H9 (cell line): Measurements from ENCODE around the gene PHOSPHO1. TPM values are rescaled to one million over a fixed set of nuclear protein-coding genes. Genes with fewer than 3 reads are reported as not detected.

Source experiments
- DNase-seq: peaks from one replicate; pipeline ENCODE4 v3.0.0-alpha.2; 2017
- H2AFZ ChIP-seq: one replicate; pipeline ENCODE4 v1.6.1; 2013; ENCODE audit warnings: mild to moderate bottlenecking, low read length, control low read depth, moderate library complexity
- H2AK5ac ChIP-seq: 2 replicates; pipeline ENCODE4 v1.6.1; 2013; ENCODE audit warnings: low read length, control low read depth, mixed read lengths; ENCODE audit not compliant: insufficient read length
- H2BK120ac ChIP-seq: one replicate; pipeline ENCODE4 v1.6.1; 2013; ENCODE audit warnings: low read depth, mild to moderate bottlenecking, low read length, control low read depth, inconsistent platforms; ENCODE audit not compliant: poor library complexity, severe bottlenecking
- H2BK12ac ChIP-seq: 2 replicates; pipeline ENCODE4 v1.6.1; 2013; ENCODE audit warnings: low read length, control low read depth, mixed read lengths, low read depth; ENCODE audit not compliant: insufficient read length
- H2BK15ac ChIP-seq: 2 replicates; pipeline ENCODE4 v1.6.1; 2013; ENCODE audit warnings: low read depth, low read length, control low read depth
- H2BK20ac ChIP-seq: one replicate; pipeline ENCODE4 v1.6.1; 2013; ENCODE audit warnings: low read depth, mild to moderate bottlenecking, low read length, control low read depth, inconsistent platforms; ENCODE audit not compliant: poor library complexity, severe bottlenecking
- H2BK5ac ChIP-seq: 2 replicates; pipeline ENCODE4 v1.6.1; 2013; ENCODE audit warnings: low read length, control low read depth, mixed read lengths; ENCODE audit not compliant: insufficient read length
- H3K14ac ChIP-seq: 2 replicates; pipeline ENCODE4 v1.6.1; 2013; ENCODE audit warnings: low read length, control low read depth; ENCODE audit not compliant: insufficient read depth
- H3K18ac ChIP-seq: 2 replicates; pipeline ENCODE4 v1.6.1; 2013; ENCODE audit warnings: low read depth, mild to moderate bottlenecking, mixed read lengths, low read length, control low read depth; ENCODE audit not compliant: insufficient read length
- H3K23ac ChIP-seq: 2 replicates; pipeline ENCODE4 v1.6.1; 2013; ENCODE audit warnings: low read length, control low read depth, mixed read lengths, low read depth; ENCODE audit not compliant: insufficient read length
- H3K23me2 ChIP-seq: 2 replicates; pipeline ENCODE4 v1.6.1; 2013; ENCODE audit warnings: low read depth, mild to moderate bottlenecking, mixed read lengths, low read length, control low read depth; ENCODE audit not compliant: insufficient read length, poor library complexity, severe bottlenecking
- H3K27ac ChIP-seq: 2 replicates; pipeline ENCODE4 v1.5.1; 2013; ENCODE audit warnings: low read length, control low read depth, mixed read lengths, low read depth; ENCODE audit not compliant: insufficient read length
- H3K27me3 ChIP-seq: 2 replicates; pipeline ENCODE4 v1.6.1; 2013; ENCODE audit warnings: low read length, control low read depth, inconsistent platforms; ENCODE audit not compliant: insufficient read depth
- H3K4ac ChIP-seq: 2 replicates; pipeline ENCODE4 v1.6.1; 2013; ENCODE audit warnings: low read depth, mild to moderate bottlenecking, control low read depth, inconsistent platforms, low read length, moderate library complexity
- H3K4me1 ChIP-seq: 2 replicates; pipeline ENCODE4 v1.6.1; 2013; ENCODE audit warnings: low read length, control low read depth, inconsistent platforms; ENCODE audit not compliant: insufficient read depth
- H3K4me2 ChIP-seq: 2 replicates; pipeline ENCODE4 v1.6.1; 2013; ENCODE audit warnings: low read length, control low read depth, mixed read lengths; ENCODE audit not compliant: insufficient read length, insufficient read depth
- H3K56ac ChIP-seq: 2 replicates; pipeline ENCODE4 v1.6.1; 2013; ENCODE audit warnings: low read depth, mild to moderate bottlenecking, mixed read lengths, low read length, control low read depth; ENCODE audit not compliant: insufficient read length
- H3K79me1 ChIP-seq: 2 replicates; pipeline ENCODE4 v1.6.1; 2013; ENCODE audit warnings: low read depth, mild to moderate bottlenecking, moderate library complexity, low read length, control low read depth, inconsistent platforms; ENCODE audit not compliant: insufficient read depth, poor library complexity, severe bottlenecking
- H3K79me2 ChIP-seq: 2 replicates; pipeline ENCODE4 v1.6.1; 2013; ENCODE audit warnings: low read length, control low read depth, inconsistent platforms; ENCODE audit not compliant: insufficient read depth
- H3K9ac ChIP-seq: 2 replicates; pipeline ENCODE4 v1.6.1; 2013; ENCODE audit warnings: low read length, control low read depth, mixed read lengths; ENCODE audit not compliant: insufficient read length; ENCODE audit errors: extremely low read depth
- H3K9me3 ChIP-seq: one replicate; pipeline ENCODE4 v1.6.1; 2013; ENCODE audit warnings: low read depth, low read length, inconsistent platforms; ENCODE audit not compliant: control insufficient read depth
- H3T11ph ChIP-seq: one replicate; pipeline ENCODE4 v1.6.1; 2013; ENCODE audit warnings: mild to moderate bottlenecking, low read length, control low read depth, inconsistent platforms
- H4K20me1 ChIP-seq: one replicate; pipeline ENCODE4 v1.6.1; 2013; ENCODE audit not compliant: control insufficient read depth, insufficient read length, insufficient read depth
- H4K5ac ChIP-seq: 2 replicates; pipeline ENCODE4 v1.6.1; 2013; ENCODE audit warnings: low read depth, mild to moderate bottlenecking, mixed read lengths, low read length, control low read depth; ENCODE audit not compliant: insufficient read length
- H4K8ac ChIP-seq: replicated peaks from 2 replicates; pipeline ENCODE4 v1.6.1; 2013; ENCODE audit warnings: low read length, control low read depth, mixed read lengths, low read depth; ENCODE audit not compliant: insufficient read length
- H4K91ac ChIP-seq: 2 replicates; pipeline ENCODE4 v1.6.1; 2013; ENCODE audit warnings: low read depth, mild to moderate bottlenecking, moderate library complexity, mixed read lengths, low read length, control low read depth; ENCODE audit not compliant: insufficient read length
- H3K27ac Mint-ChIP-seq, 3 experiments: 2 replicates in 2 of 3; 3 replicates in 1 of 3; pipeline ENCODE4 v1.8.0; 2020 to 2021; ENCODE audit warnings: mixed read lengths in 3 of 3, mild to moderate bottlenecking in 1 of 3, moderate library complexity in 1 of 3
- H3K27me3 Mint-ChIP-seq: 2 replicates; pipeline ENCODE4 v1.8.0; 2021; ENCODE audit warnings: low read depth, mild to moderate bottlenecking, moderate library complexity, mixed read lengths
- H3K36me3 Mint-ChIP-seq, 3 experiments: 2 replicates in 2 of 3; 3 replicates in 1 of 3; pipeline ENCODE4 v1.8.0; 2020 to 2021; ENCODE audit warnings: low read depth in 3 of 3, mixed read lengths in 3 of 3; ENCODE audit not compliant: insufficient read depth in 1 of 3
- H3K4me1 Mint-ChIP-seq, 2 experiments: 2 replicates each; pipeline ENCODE4 v1.8.0; 2020; ENCODE audit warnings: mixed read lengths in 2 of 2
- H3K4me3 Mint-ChIP-seq, 2 experiments: 2 replicates in 1 of 2; 3 replicates in 1 of 2; pipeline ENCODE4 v1.8.0; 2020 to 2021; ENCODE audit warnings: mild to moderate bottlenecking in 2 of 2, mixed read lengths in 2 of 2, moderate library complexity in 1 of 2
- H3K9me3 Mint-ChIP-seq, 2 experiments: 2 replicates in 1 of 2; 3 replicates in 1 of 2; pipeline ENCODE4 v1.8.0; 2020; ENCODE audit warnings: mild to moderate bottlenecking in 2 of 2, mixed read lengths in 2 of 2, moderate library complexity in 1 of 2
- WGBS: extraction: QIAGEN DNeasy Blood & Tissue Kit; methylation state at CpG from one replicate; pipeline ENCODE4 v1.1.7; 2013; ENCODE audit warnings: missing lambda C conversion rate, low lambda C conversion rate, mixed read lengths; ENCODE audit not compliant: insufficient read length; ENCODE audit errors: extremely low coverage; 5-methylcytosine and 5-hydroxymethylcytosine counted together
- total RNA-seq: library from RNA; stranded (reverse); gene quantifications from 2 replicates; pipeline ENCODE4 v1.2.1, GENCODE V29; 2021
- TF ChIP-seq, protein P1 (sequence below): fragments of 200-600 bp; sonication (generic); conservative IDR thresholded peaks from 3 replicates; pipeline ENCODE4 v1.8.0; 2021; ENCODE audit warnings: antibody characterized with exemption, mild to moderate bottlenecking

Gene PHOSPHO1
- total RNA-seq, 1 experiment from 2014 or later = 0.63 TPM

DNA sequence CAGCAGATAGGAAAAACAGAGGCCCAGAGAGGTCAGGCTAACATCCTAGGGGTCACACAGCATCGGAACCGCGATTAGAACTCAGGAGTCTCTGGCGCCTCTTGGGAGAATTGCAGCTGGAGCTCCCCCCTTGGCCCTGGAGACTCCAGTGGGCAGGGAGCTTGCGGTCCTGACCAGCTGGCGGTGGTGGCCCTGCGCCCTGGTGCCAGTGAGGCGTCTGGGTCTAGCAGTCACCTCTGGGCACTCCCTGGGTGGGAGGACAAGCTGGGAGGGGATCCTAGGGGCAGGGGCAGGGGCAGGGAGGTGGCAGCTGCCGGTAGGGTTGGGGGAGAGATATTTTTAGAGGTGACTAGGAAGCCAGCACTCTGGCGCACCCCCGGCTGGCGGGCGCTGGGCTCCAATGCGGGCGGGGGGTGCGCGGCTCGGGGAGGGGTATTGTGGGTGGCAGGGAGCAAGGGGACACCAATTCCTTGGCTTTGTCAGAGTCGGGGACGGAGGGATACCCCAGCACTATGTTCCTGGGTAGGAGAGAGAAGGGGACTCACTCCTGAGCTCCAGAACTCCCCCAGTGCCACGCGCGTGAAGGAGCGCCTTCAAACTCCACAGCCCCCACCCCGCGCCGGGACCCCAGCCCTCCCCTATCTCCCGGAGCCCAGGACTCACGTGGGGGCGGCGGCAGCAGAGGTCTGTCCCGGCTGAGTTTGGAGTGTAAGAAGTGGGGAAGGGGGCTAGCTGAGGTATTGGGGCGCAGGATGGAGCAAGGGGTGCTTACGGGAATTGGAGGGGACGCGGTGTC is 584 bp downstream of the PHOSPHO1 start:
- TF ChIP-seq, protein P1, sequence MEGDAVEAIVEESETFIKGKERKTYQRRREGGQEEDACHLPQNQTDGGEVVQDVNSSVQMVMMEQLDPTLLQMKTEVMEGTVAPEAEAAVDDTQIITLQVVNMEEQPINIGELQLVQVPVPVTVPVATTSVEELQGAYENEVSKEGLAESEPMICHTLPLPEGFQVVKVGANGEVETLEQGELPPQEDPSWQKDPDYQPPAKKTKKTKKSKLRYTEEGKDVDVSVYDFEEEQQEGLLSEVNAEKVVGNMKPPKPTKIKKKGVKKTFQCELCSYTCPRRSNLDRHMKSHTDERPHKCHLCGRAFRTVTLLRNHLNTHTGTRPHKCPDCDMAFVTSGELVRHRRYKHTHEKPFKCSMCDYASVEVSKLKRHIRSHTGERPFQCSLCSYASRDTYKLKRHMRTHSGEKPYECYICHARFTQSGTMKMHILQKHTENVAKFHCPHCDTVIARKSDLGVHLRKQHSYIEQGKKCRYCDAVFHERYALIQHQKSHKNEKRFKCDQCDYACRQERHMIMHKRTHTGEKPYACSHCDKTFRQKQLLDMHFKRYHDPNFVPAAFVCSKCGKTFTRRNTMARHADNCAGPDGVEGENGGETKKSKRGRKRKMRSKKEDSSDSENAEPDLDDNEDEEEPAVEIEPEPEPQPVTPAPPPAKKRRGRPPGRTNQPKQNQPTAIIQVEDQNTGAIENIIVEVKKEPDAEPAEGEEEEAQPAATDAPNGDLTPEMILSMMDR = no peak
- no peak overlapping the region for H4K8ac ChIP-seq
- no peak overlapping the region for H3K18ac ChIP-seq
- no peak for DNase-seq
- no peaks in the 10 kb centered on the region for H3K79me2 ChIP-seq
- H3K79me1 ChIP-seq = no peaks in the 10 kb centered on the region
- H2BK5ac ChIP-seq = no peak overlapping the region
- no peak overlapping the region for H2BK12ac ChIP-seq
- H3K9me3 ChIP-seq = no peaks in the 10 kb centered on the region
- H2BK15ac ChIP-seq = no peak overlapping the region
- peaks cover 80% of the 10 kb centered on the region for H3K27me3 Mint-ChIP-seq
- no peak overlapping the region for H3K14ac ChIP-seq
- peaks cover 18 to 25% of the 10 kb centered on the region in 2 experiments for H3K4me1 Mint-ChIP-seq
- H4K20me1 ChIP-seq = no peaks in the 10 kb centered on the region
- H3K27ac Mint-ChIP-seq = no peak overlapping the region; a peak in 1 of 7 replicates
- no peak overlapping the region for H2BK20ac ChIP-seq
- no peak overlapping the region for H3K56ac ChIP-seq
- H3K27me3 ChIP-seq = peaks cover 16% of the 10 kb centered on the region; the same call in 1 of the 2 replicates
- no peak overlapping the region for H2AFZ ChIP-seq
- H3K9ac ChIP-seq = no peak overlapping the region
- no CpG with 5 or more reads among the region's 36 CpGs for WGBS
- H2AK5ac ChIP-seq = no peak overlapping the region
- H2BK120ac ChIP-seq = no peak overlapping the region
- H3K9me3 Mint-ChIP-seq = no peaks in the 10 kb centered on the region
- H3K4me1 ChIP-seq = no peaks in the 10 kb centered on the region
- no peak overlapping the region for H3T11ph ChIP-seq
- H3K4ac ChIP-seq = no peak overlapping the region
- H3K27ac ChIP-seq = no peak overlapping the region
- H3K4me2 ChIP-seq = peak overlapping the region; percentile 63
- peak overlapping the region; percentile 62 to 85 for H3K4me3 Mint-ChIP-seq
- no peak overlapping the region for H4K5ac ChIP-seq
- H3K36me3 Mint-ChIP-seq = no peaks in the 10 kb centered on the region; a peak in 1 of 7 replicates
- peaks cover 6% of the 10 kb centered on the region for H3K23me2 ChIP-seq
- H3K23ac ChIP-seq = no peak overlapping the region
- H4K91ac ChIP-seq = no peak overlapping the region
